Stomach (tissue), 9 donors: ENCODE results near the gene MRGPRG. TPM values are rescaled to one million over a fixed set of nuclear protein-coding genes. Genes with fewer than 3 reads are reported as not detected.

Experiments
- DNase-seq, 2 donors: peaks; one replicate each; pipeline versions ENCODE4 v3.0.0 to v3.0.0-alpha.2; 2013 to 2019
- H3K27ac ChIP-seq, 5 donors: fragments of 200-600 bp in 4 of 5; sonication (generic) in 4 of 5; one replicate each; pipeline ENCODE4 v1.5.1; 2013 to 2019; ENCODE audit warnings: mild to moderate bottlenecking in 1 of 5, moderate library complexity in 1 of 5
- H3K27me3 ChIP-seq, 3 donors: fragments of 200-600 bp; sonication (generic); one replicate each; pipeline ENCODE4 v1.5.1; 2017 to 2019; ENCODE audit warnings: mixed run types in 1 of 3
- H3K36me3 ChIP-seq, 4 donors: fragments of 200-600 bp; sonication (generic); 1 replicate in 3 of 4; 2 replicates in 1 of 4; pipeline ENCODE4 v1.5.1; 2016 to 2019
- H3K4me1 ChIP-seq, 4 donors: fragments of 200-600 bp; sonication (generic); one replicate each; pipeline ENCODE4 v1.5.1; 2016 to 2019
- H3K4me3 ChIP-seq, 4 donors: fragments of 200-600 bp; sonication (generic) in 3 of 4; one replicate each; pipeline ENCODE4 v1.5.1; 2016 to 2019; ENCODE audit warnings: mild to moderate bottlenecking in 1 of 4
- H3K9me3 ChIP-seq, 4 donors: fragments of 200-600 bp; sonication (generic); one replicate each; pipeline ENCODE4 v1.5.1; 2016 to 2019
- CTCF ChIP-seq, 7 experiments: fragments of 450-650 bp in 4 of 7; fragments of 200-600 bp in 3 of 7; sonication (generic) in 3 of 7; IDR thresholded peaks; one replicate each; pipeline ENCODE4 v1.5.1; 2016 to 2019; ENCODE audit warnings: antibody characterized with exemption in 7 of 7, control low read depth in 2 of 7, mild to moderate bottlenecking in 1 of 7
- EP300 ChIP-seq: sonication (generic); formaldehyde crosslinking; IDR thresholded peaks from one replicate; pipeline ENCODE4 v1.6.1; 2017; ENCODE audit warnings: antibody characterized with exemption
- POLR2A ChIP-seq, 4 donors: fragments of 450-650 bp; IDR thresholded peaks; one replicate each; pipeline ENCODE4 v1.6.1; 2016; ENCODE audit warnings: antibody characterized with exemption in 4 of 4, control low read depth in 2 of 4, mild to moderate bottlenecking in 1 of 4, moderate library complexity in 1 of 4
- POLR2AphosphoS5 ChIP-seq, 3 donors: sonication (generic); formaldehyde crosslinking; IDR thresholded peaks; one replicate each; pipeline ENCODE4 v1.6.1; 2016; ENCODE audit warnings: antibody characterized with exemption in 3 of 3
- WGBS, 5 donors: extraction: QIAGEN DNeasy Blood & Tissue Kit in 3 of 5; methylation state at CpG; one replicate each; pipeline versions ENCODE4 v1.1.5 to v1.1.7; 2013 to 2018; 5-methylcytosine and 5-hydroxymethylcytosine counted together
- intact Hi-C: fragments of 100-400 bp; cut with DNase I; formaldehyde crosslinking; loops from one replicate; pipeline ENCODE4 v1.15.1; 2023; ENCODE audit warnings: low total_unique reads
- polyA plus RNA-seq, 3 donors: library from polyadenylated mRNA; stranded (reverse); fragments of 200-250 nt; gene quantifications; one replicate each; pipeline ENCODE4 v1.2.3, GENCODE V29; 2013
- total RNA-seq, 5 donors: library from RNA; depleted of rRNA; stranded (reverse); fragments of >200 nt; gene quantifications; one replicate each; pipeline versions ENCODE4 v1.1.0 to v1.2.3, GENCODE V29; 2014 to 2016
- donor health status: healthy with polysubstance abuse.
- donor health status: Bipolar disorder and iron deficiency.
- donor health status: healthy.

The MRGPRG gene
- total and polyA plus RNA-seq, 8 donors = not detected

- no peaks in the 10 kb centered on the region for H3K27me3 ChIP-seq
- no peak overlapping the region for H3K4me3 ChIP-seq
- H3K36me3 ChIP-seq = no peaks in the 10 kb centered on the region
- no peak for TF ChIP-seq POLR2A (IDR thresholded peaks at IDR 0.05)
- no peak for TF ChIP-seq CTCF (IDR thresholded peaks at IDR 0.05)
- no peak for TF ChIP-seq EP300
- no peak for TF ChIP-seq POLR2AphosphoS5 (IDR thresholded peaks at IDR 0.05)
- intact Hi-C loops = no loop called here
- no peak overlapping the region for H3K27ac ChIP-seq
- H3K9me3 ChIP-seq = no peaks in the 10 kb centered on the region
- H3K4me1 ChIP-seq = no peaks in the 10 kb centered on the region
- no peak for DNase-seq
- 78 to 83% (median 78%) methylated on average over 3 to 4 of the region's 4 CpGs for WGBS, 5 donors
Measured at GRCh38 chr11:3182462-3182852, 36.2 kb downstream of the MRGPRG start.

GRCh38 chr11:3181725-3182461, 36.7 kb downstream of the MRGPRG start:
- WGBS, 5 donors = 81 to 92% (median 89%) methylated on average over 11 to 12 of the region's 12 CpGs
- TF ChIP-seq POLR2AphosphoS5 (IDR thresholded peaks at IDR 0.05) = no peak
- no peak for TF ChIP-seq EP300
- TF ChIP-seq POLR2A (IDR thresholded peaks at IDR 0.05) = no peak
- TF ChIP-seq CTCF (IDR thresholded peaks at IDR 0.05) = no peak
- DNase-seq = no peak
- Histone ChIP-seq H3K4me3 (no peak overlapping the region), H3K9me3 (peaks cover 0 to 3% (median 0%) of the 10 kb centered on the region in 4 donors), H3K27ac (no peak overlapping the region), H3K27me3 (no peaks in the 10 kb centered on the region), H3K4me1 (no peaks in the 10 kb centered on the region), H3K36me3 (no peaks in the 10 kb centered on the region)
- intact Hi-C loops = no loop called here

- no peaks in the 10 kb centered on the region for H3K27me3 ChIP-seq
- no peaks in the 10 kb centered on the region for H3K36me3 ChIP-seq
- no peak for DNase-seq
- peaks cover 0 to 11% (median 8%) of the 10 kb centered on the region in 4 donors for H3K9me3 ChIP-seq
- intact Hi-C loops = no loop called here
- no peak overlapping the region for H3K27ac ChIP-seq
- TF ChIP-seq POLR2A (IDR thresholded peaks at IDR 0.05) (no peak), CTCF (IDR thresholded peaks at IDR 0.05) (no peak), POLR2AphosphoS5 (IDR thresholded peaks at IDR 0.05) (no peak), EP300 (no peak)
- no peak overlapping the region for H3K4me3 ChIP-seq
- 63 to 76% (median 74%) methylated on average over 5 of the region's 5 CpGs for WGBS, 5 donors
- H3K4me1 ChIP-seq = no peaks in the 10 kb centered on the region
Measured at GRCh38 chr11:3180869-3181268, 37.7 kb downstream of the MRGPRG start.

GRCh38 chr11:3178349-3178748, 40.3 kb downstream of the MRGPRG start:
- Histone ChIP-seq H3K4me1 (no peaks in the 10 kb centered on the region), H3K27me3 (no peaks in the 10 kb centered on the region), H3K36me3 (no peaks in the 10 kb centered on the region), H3K9me3 (peaks cover 0 to 15% (median 8%) of the 10 kb centered on the region in 4 donors), H3K27ac (no peak overlapping the region), H3K4me3 (no peak overlapping the region)
- TF ChIP-seq CTCF (IDR thresholded peaks at IDR 0.05) = no peak
- TF ChIP-seq EP300 = no peak
- TF ChIP-seq POLR2A (IDR thresholded peaks at IDR 0.05) = no peak
- TF ChIP-seq POLR2AphosphoS5 (IDR thresholded peaks at IDR 0.05) = no peak
- DNase-seq = no peak
- 42 to 64% (median 56%) methylated on average over 2 of the region's 2 CpGs for WGBS, 5 donors
- intact Hi-C loops = no loop called here
